DOHH2 (cell line): ENCODE results near the gene CLN5.
A peak's percentile ranks its signal among the peaks of the same experiment; 100 is the strongest.
"Not testable (repeated sequence)": the region's sequence is repeated elsewhere in the genome, so short reads cannot be mapped to it uniquely, and the experiment has no call there.

Experiments
- H3F3A ChIP-seq: fragments of 200-600 bp; sonication (generic), shearing (Covaris generic); 2 replicates; pipeline ENCODE4 v1.6.0; 2016; ENCODE audit warnings: antibody characterized with exemption, mild to moderate bottlenecking; ENCODE audit not compliant: control insufficient read depth, insufficient read depth
- H3K27ac ChIP-seq: fragments of 200-600 bp; sonication (generic); 2 replicates; pipeline ENCODE4 v1.5.1; 2014; ENCODE audit warnings: low read depth, mild to moderate bottlenecking, low read length, moderate library complexity
- H3K27me3 ChIP-seq: fragments of 200-600 bp; sonication (generic); 2 replicates; pipeline ENCODE4 v1.6.1; 2014; ENCODE audit warnings: mild to moderate bottlenecking, low read length, mixed read lengths; ENCODE audit not compliant: control insufficient read depth
- H3K36me3 ChIP-seq: fragments of 200-600 bp; sonication (generic); 2 replicates; pipeline ENCODE4 v1.6.1; 2014; ENCODE audit warnings: mild to moderate bottlenecking, low read length, moderate library complexity, mixed read lengths; ENCODE audit not compliant: control insufficient read depth
- H3K4me1 ChIP-seq: fragments of 200-600 bp; sonication (generic); 2 replicates; pipeline ENCODE4 v1.6.1; 2014; ENCODE audit warnings: mild to moderate bottlenecking, low read length, mixed read lengths; ENCODE audit not compliant: control insufficient read depth
- H3K4me2 ChIP-seq: fragments of 200-600 bp; sonication (generic); 2 replicates; pipeline ENCODE4 v1.6.0; 2014; ENCODE audit warnings: mild to moderate bottlenecking, low read length, moderate library complexity
- H3K4me3 ChIP-seq: fragments of 200-600 bp; sonication (generic); 2 replicates; pipeline ENCODE4 v1.5.1; 2014; ENCODE audit warnings: mild to moderate bottlenecking, low read length, mixed read lengths
- H3K79me2 ChIP-seq: fragments of 200-600 bp; sonication (generic); 2 replicates; pipeline ENCODE4 v1.6.1; 2014; ENCODE audit warnings: mild to moderate bottlenecking, low read length, mixed read lengths; ENCODE audit not compliant: control insufficient read depth
- H3K9me2 ChIP-seq: fragments of 200-600 bp; sonication (generic); replicated peaks from 2 replicates; pipeline ENCODE4 v1.6.1; 2014; ENCODE audit warnings: mild to moderate bottlenecking, low read length, mixed read lengths; ENCODE audit not compliant: control insufficient read depth
- H3K9me3 ChIP-seq: fragments of 200-600 bp; sonication (generic); 2 replicates; pipeline ENCODE4 v1.6.1; 2014; ENCODE audit warnings: antibody characterized with exemption, low read length, mixed read lengths; ENCODE audit not compliant: control insufficient read depth, insufficient read depth
- H4K20me1 ChIP-seq: fragments of 200-600 bp; sonication (generic); 2 replicates; pipeline ENCODE4 v1.6.0; 2014; ENCODE audit warnings: low read depth, mild to moderate bottlenecking, antibody characterized with exemption, low read length, moderate library complexity; ENCODE audit not compliant: control insufficient read depth, insufficient read depth
- EZH2phosphoT487 ChIP-seq: fragments of 200-600 bp; sonication (generic); IDR thresholded peaks from 2 replicates; pipeline ENCODE4 v1.6.1; 2017; ENCODE audit warnings: borderline replicate concordance, mild to moderate bottlenecking, antibody characterized with exemption, low read length, moderate library complexity, mixed read lengths
- TF ChIP-seq, protein P1 (sequence below): fragments of 200-600 bp; sonication (generic); IDR thresholded peaks from one replicate; pipeline ENCODE4 v1.5.1; 2014; ENCODE audit warnings: antibody characterized with exemption, mild to moderate bottlenecking, low read depth, low read length; ENCODE audit not compliant: poor library complexity, severe bottlenecking

CLN5 gene

DNA sequence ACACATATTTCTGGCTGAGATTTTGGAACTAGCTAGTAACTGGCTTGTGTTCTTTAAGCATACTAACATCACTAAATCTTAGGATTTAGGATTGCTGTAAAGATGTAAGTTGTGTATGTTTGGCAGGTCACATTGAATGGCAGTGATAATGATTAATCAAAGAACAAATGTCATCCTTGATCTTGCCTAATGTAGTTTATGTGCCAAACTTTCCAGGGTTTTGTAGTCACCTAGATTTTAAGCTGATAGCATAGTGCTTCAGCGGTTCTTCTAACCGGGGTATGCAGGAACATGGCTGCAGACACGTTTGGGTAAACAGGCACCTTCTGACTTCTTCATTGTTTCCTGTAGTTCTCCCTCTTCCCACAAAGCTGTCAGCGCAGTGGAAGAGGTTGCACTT lies 9.7 kb downstream of the CLN5 start:
- H3F3A ChIP-seq, result peaks cover 13% of the 10 kb centered on the region
- no peak overlapping the region for H3K4me2 ChIP-seq
- no peak overlapping the region for H3K4me3 ChIP-seq
- no peaks in the 10 kb centered on the region for H3K27me3 ChIP-seq
- no peak for TF ChIP-seq EZH2phosphoT487
- TF ChIP-seq, protein P1, sequence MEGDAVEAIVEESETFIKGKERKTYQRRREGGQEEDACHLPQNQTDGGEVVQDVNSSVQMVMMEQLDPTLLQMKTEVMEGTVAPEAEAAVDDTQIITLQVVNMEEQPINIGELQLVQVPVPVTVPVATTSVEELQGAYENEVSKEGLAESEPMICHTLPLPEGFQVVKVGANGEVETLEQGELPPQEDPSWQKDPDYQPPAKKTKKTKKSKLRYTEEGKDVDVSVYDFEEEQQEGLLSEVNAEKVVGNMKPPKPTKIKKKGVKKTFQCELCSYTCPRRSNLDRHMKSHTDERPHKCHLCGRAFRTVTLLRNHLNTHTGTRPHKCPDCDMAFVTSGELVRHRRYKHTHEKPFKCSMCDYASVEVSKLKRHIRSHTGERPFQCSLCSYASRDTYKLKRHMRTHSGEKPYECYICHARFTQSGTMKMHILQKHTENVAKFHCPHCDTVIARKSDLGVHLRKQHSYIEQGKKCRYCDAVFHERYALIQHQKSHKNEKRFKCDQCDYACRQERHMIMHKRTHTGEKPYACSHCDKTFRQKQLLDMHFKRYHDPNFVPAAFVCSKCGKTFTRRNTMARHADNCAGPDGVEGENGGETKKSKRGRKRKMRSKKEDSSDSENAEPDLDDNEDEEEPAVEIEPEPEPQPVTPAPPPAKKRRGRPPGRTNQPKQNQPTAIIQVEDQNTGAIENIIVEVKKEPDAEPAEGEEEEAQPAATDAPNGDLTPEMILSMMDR, result no peak
- H4K20me1 ChIP-seq, result no peaks in the 10 kb centered on the region
- peaks cover 64% of the 10 kb centered on the region for H3K36me3 ChIP-seq
- no peaks in the 10 kb centered on the region for H3K4me1 ChIP-seq
- H3K9me3 ChIP-seq, result no peaks in the 10 kb centered on the region
- H3K79me2 ChIP-seq, result no peaks in the 10 kb centered on the region
- no peaks in the 10 kb centered on the region for H3K9me2 ChIP-seq
- no peak overlapping the region for H3K27ac ChIP-seq

DNA sequence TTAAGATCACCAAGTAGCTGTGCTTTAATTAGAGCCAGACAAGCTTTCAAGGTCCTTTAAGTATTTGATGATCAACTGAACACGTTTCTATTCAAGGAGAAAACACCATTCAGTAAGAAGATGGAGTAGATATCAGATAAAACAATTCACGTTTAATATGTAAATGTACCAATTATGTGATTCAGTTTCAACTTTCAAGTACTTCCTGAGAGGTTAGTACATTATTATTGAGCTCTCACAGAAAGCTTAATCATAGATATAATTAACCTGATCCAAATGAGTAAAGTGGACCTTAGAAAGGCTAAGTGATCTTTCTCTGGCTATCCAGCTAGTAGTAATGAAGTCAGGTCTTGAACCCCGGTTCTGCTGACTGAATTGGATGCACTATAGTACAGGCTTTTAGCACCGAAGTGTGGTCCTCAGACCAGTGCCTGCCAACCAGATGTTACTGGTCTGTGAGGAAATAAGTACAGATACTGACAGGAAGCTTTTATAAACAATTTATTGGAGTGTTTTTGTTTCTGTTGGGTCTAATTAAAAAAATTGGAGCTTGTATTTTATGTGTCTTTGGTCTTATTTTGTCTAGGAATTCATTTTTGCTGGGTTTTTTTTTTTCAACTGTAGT lies 10.2 kb downstream of the CLN5 start:
- Histone ChIP-seq H3K4me1 (no peaks in the 10 kb centered on the region), H4K20me1 (no peaks in the 10 kb centered on the region), H3K27ac (no peak overlapping the region), H3K4me3 (no peak overlapping the region), H3K79me2 (peaks cover 2% of the 10 kb centered on the region; the same call in 1 of the 2 replicates), H3F3A (peaks cover 13% of the 10 kb centered on the region), H3K27me3 (no peaks in the 10 kb centered on the region), H3K9me3 (no peaks in the 10 kb centered on the region), H3K9me2 (no peaks in the 10 kb centered on the region), H3K36me3 (peaks cover 67% of the 10 kb centered on the region), H3K4me2 (no peak overlapping the region)
- TF ChIP-seq, protein P1, result no peak
- TF ChIP-seq EZH2phosphoT487, result no peak

DNA sequence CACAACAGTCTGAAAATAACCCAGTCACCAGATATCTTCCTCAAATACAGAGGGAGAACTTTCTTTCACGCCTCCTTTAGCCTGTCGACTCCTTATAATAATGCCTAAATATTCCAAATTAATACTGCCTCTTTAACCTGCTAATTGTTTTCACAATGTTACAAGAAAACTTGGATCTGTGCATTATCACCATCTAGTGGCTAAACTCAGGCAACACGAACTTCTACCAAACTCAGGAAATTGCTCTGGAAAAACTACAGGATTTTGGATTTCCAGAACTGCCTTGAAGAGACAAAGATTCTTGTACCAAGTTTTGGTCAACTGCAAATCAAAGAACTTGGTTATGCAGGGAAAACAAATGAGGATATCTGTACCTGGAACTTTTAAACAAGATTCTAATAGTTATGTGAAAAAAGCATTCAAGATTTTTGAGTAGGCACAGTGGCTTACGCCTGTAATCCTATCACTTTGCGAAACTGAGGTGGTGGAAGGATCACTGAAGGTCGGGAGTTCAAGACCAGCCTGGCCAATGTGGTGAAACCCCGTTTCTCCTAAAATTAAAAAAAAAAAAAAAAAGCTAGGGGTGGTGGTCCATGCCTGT lies 10.8 kb downstream of the CLN5 start:
- H3K4me3 ChIP-seq, result no peak overlapping the region
- no peak overlapping the region for H3K27ac ChIP-seq
- no peaks in the 10 kb centered on the region for H3K4me1 ChIP-seq
- H3K9me2 ChIP-seq, result no peaks in the 10 kb centered on the region
- H3F3A ChIP-seq, result peaks cover 13% of the 10 kb centered on the region
- H3K36me3 ChIP-seq, result peaks cover 73% of the 10 kb centered on the region
- H3K9me3 ChIP-seq, result no peaks in the 10 kb centered on the region
- no peaks in the 10 kb centered on the region for H3K27me3 ChIP-seq
- H3K4me2 ChIP-seq, result no peak overlapping the region
- no peak for TF ChIP-seq EZH2phosphoT487
- TF ChIP-seq, protein P1, result peak; percentile 64
- peaks cover 8% of the 10 kb centered on the region for H3K79me2 ChIP-seq
- no peaks in the 10 kb centered on the region for H4K20me1 ChIP-seq

DNA sequence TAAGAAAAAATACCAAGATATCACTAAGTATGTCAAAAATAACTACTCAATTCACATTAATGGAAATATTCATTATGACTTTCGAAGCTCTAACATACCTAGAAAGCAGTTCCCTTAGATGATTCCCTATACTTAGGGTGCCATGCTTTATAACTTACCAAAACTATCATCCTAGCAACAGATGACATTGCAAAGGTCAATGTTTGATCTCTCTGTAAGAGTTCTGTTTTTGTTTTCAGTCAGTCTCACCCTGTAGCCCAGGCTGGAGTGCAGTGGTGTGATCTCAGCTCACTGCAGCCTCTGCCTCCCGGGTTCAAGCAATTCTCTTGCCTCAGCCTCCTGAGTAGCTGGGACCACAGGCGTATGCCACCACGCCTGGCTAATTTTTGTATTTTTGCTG lies 16.5 kb downstream of the CLN5 start:
- H3K4me1 ChIP-seq, H3K9me2 ChIP-seq, H3K4me2 ChIP-seq, H3F3A ChIP-seq, H3K9me3 ChIP-seq, H3K27me3 ChIP-seq, H3K4me3 ChIP-seq, H3K27ac ChIP-seq, H4K20me1 ChIP-seq: not testable (repeated sequence)
- Histone ChIP-seq H3K79me2 (peaks cover 32% of the 10 kb centered on the region), H3K36me3 (peaks cover 75% of the 10 kb centered on the region)
